Fibroblast of pulmonary artery (primary cell): ENCODE measurements around the gene BCL2L13.

Experiments used
- DNase-seq: peaks from one replicate; pipeline ENCODE4 v3.0.0-alpha.2; 2010; ENCODE audit warnings: low read depth
- H3K4me3 ChIP-seq: replicated peaks from 2 replicates; pipeline ENCODE4 v1.5.1; 2011; ENCODE audit warnings: low read depth, mild to moderate bottlenecking, control low read depth, low read length, moderate library complexity
- CTCF ChIP-seq: IDR thresholded peaks from 2 replicates; pipeline ENCODE4 v1.5.1; 2011; ENCODE audit warnings: mild to moderate bottlenecking, control low read depth, low read length, inconsistent platforms; ENCODE audit errors: missing control alignments

Gene BCL2L13

DNA sequence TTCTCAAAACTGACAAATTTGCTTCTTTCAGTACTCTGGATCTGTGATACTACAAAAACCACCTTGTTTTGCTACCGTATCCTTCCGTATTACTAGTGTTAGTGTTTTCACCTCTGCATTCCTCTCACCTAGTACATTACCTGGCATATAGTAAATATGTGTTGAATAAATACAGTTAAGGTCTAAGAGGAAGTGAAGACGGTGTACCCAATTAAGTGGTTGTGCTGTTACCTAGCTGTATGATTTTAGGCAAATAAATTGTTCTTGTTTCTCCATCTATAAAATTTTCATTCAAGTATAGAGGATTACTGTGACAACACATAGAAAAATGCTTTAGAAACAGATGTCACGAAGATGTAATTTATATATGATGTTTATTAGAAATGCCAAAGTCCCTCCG lies 8.9 kb downstream of the BCL2L13 start:
- no peak for DNase-seq
- no peak for TF ChIP-seq CTCF
- H3K4me3 ChIP-seq = no peak overlapping the region

GRCh38 chr22:17647991-17648390 lies 9.4 kb downstream of the BCL2L13 start:
- no peak for TF ChIP-seq CTCF
- DNase-seq = no peak
- H3K4me3 ChIP-seq = no peak overlapping the region

- DNase-seq = no peak
- H3K4me3 ChIP-seq = no peak overlapping the region
- no peak for TF ChIP-seq CTCF
Observed at GRCh38 chr22:17648569-17648968, 10.0 kb downstream of the BCL2L13 start.

GRCh38 chr22:17655289-17655688 lies 16.7 kb downstream of the BCL2L13 start:
- H3K4me3 ChIP-seq = no peak overlapping the region
- no peak for DNase-seq
- TF ChIP-seq CTCF = no peak

DNA sequence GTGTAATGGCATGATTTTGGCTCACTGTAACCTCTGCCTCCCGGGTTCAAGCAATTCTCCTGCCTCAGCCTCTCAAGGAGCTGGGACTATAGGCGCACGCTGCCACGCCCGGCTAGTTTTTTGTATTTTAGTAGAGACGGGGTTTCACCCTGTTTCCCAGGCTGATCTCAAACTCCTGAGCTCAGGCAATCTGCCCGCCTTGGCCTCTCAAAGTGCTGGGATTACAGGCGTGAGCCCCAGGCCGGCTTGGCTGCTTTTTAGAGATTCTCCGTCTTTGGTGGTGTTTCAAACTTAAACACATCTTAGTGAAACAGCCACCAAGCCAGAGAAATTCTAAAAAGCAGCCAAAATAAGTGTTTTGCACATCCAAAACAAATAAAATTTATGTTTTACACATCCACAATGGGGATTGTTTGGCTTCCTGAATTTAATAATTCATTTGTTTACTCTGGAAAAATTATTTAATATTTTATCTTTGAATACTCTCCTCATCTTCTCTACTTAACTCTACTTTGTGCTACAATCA lies 18.4 kb downstream of the BCL2L13 start:
- H3K4me3 ChIP-seq = no peak overlapping the region
- no peak for DNase-seq
- no peak for TF ChIP-seq CTCF

DNA sequence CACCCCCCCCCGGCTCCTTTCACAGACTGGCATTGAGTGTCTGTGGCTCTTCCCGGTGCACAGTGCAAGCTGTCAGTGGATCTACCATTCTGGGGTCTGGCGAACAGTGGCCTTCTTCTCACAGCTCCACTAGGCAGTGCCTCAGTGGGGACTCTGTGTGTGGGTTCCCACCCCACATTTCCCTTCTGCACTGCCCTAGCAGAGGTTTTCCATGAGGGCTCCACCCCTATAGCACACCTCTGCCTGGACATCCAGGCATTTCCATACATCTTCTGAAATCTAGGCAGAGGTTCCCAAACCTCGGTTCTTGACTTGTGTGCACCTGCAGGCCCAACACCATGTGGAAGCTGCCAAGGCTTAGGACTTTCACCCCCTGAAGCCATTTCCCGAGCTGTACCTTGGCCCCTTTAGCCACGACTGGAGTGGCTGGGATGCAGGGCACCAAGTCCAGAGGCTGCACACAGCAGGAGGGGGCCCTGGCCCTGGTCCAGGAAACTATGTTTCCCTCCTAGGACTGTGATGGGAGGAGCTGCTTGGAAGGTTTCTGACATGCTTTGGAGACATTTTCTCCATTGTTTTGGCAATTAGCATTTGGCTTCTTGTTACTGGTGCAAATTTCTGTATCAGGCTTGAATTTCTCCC lies 26.0 kb downstream of the BCL2L13 start:
- DNase-seq = no peak
- no peak for TF ChIP-seq CTCF
- no peak overlapping the region for H3K4me3 ChIP-seq

DNA sequence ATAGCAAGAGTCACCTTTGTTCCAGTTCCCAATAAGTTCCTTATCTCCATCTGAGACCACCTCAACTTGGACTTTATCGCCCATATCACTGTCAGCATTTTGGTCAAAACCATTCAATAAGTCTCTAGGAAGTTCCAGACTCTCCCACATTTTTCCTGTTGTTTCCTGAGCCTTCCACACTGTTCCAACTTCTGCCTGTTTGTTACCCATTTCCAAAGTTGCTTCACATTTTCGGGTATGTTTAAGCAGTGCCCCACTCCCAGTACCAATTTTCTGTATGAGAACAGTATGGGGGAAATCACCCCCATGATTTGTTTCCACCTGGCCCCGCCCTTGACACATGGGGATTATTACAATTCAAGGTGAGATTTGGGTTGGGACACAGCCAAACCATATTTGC lies 26.7 kb downstream of the BCL2L13 start:
- TF ChIP-seq CTCF = no peak
- DNase-seq = no peak
- H3K4me3 ChIP-seq = no peak overlapping the region
